Uterus (tissue), 2 donors: ENCODE measurements around the gene FCGR2B.

ENCODE experiments used
- POLR2A ChIP-seq, 2 donors: fragments of 450-650 bp; IDR thresholded peaks; one replicate each; pipeline ENCODE4 v1.6.1; 2016; ENCODE audit warnings: antibody characterized with exemption in 2 of 2, mild to moderate bottlenecking in 1 of 2, moderate library complexity in 1 of 2
- TF ChIP-seq, protein P1 (sequence below), 4 experiments: fragments of 200-600 bp in 2 of 4; fragments of 450-650 bp in 2 of 4; sonication (generic) in 2 of 4; IDR thresholded peaks; one replicate each; pipeline ENCODE4 v1.5.1; 2016 to 2019; ENCODE audit warnings: antibody characterized with exemption in 4 of 4, mild to moderate bottlenecking in 2 of 4, moderate library complexity in 1 of 4

DNA sequence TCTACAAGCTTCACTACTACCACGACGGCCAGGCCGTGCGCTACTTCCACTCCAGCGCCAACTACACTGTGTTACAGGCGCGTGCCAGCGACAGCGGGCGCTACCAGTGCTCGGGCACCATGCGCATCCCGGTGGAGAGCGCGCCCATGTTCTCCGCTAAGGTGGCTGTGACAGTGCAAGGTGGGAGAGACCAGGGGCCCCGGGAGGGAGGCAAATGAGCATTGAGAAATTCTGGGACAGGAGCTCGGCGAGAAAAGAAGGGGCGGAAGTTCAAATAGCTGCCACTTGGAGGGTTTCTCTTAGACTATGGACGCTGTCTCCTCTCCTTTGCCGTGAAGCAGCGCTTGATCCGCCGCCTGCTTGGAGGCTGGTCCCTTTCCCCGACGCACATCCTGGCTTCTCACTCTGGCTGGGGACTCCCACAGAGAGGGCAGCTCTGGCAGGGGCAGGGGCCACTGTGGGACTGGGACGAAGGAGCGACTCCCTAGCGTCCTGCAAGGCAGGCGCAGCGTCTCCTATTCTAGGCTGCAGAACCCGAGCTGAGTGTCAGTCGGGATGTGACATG, 63.0 kb downstream of the FCGR2B start:
- TF ChIP-seq POLR2A (IDR thresholded peaks at IDR 0.05), result peak in 1 of 2 donors; percentile 6
- TF ChIP-seq, protein P1, sequence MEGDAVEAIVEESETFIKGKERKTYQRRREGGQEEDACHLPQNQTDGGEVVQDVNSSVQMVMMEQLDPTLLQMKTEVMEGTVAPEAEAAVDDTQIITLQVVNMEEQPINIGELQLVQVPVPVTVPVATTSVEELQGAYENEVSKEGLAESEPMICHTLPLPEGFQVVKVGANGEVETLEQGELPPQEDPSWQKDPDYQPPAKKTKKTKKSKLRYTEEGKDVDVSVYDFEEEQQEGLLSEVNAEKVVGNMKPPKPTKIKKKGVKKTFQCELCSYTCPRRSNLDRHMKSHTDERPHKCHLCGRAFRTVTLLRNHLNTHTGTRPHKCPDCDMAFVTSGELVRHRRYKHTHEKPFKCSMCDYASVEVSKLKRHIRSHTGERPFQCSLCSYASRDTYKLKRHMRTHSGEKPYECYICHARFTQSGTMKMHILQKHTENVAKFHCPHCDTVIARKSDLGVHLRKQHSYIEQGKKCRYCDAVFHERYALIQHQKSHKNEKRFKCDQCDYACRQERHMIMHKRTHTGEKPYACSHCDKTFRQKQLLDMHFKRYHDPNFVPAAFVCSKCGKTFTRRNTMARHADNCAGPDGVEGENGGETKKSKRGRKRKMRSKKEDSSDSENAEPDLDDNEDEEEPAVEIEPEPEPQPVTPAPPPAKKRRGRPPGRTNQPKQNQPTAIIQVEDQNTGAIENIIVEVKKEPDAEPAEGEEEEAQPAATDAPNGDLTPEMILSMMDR (IDR thresholded peaks at IDR 0.05), result peak; percentile 17 to 58 (median 43)
